ENCODE measurements around the gene THAP11. TPM values are rescaled to one million over a fixed set of nuclear protein-coding genes. Genes with fewer than 3 reads are reported as not detected.

Gene THAP11
- total RNA-seq, 1 experiment from 2014 or later, result 46.5 TPM

GRCh38 chr16:67842509-67843342 lies 606 bp downstream of the THAP11 start:
- Mint-ChIP-seq H3K27me3 (ENCODE audit: low read depth) (no peaks in the 10 kb centered on the region), H3K4me3 (peak overlapping the region; percentile 94), H3K36me3 (no peaks in the 10 kb centered on the region), H3K9me3 (no peaks in the 10 kb centered on the region), H3K27ac (peak overlapping the region; percentile 91), H3K4me1 (peaks cover 43% of the 10 kb centered on the region)
- CTCF ChIA-PET, result interaction anchor here (0.8 to 4.4 kb wide), 5 partner anchors 23 to 243 kb away, joined by 3 to 58 read pairs (median 16); partner anchors contain the start of genes NFATC3 and NRN1L
- peak; percentile 59 for DNase-seq (ENCODE audit: low spot score)
- peak; percentile 1 for ATAC-seq
- POLR2A ChIA-PET, result interaction anchor here (1.5 kb wide), 1 partner anchor 26 kb away, joined by 4 read pairs; no protein-coding TSS in a partner anchor
- peak; percentile 70; the same call in 1 of the 2 replicates for TF ChIP-seq TCF7 (CRISPR knock-in tag; IDR thresholded peaks at IDR 0.05; ENCODE audit: low read depth)
- TF ChIP-seq PRRX2 (CRISPR knock-in tag; IDR thresholded peaks at IDR 0.05), result no peak
- TF ChIP-seq, protein P1, sequence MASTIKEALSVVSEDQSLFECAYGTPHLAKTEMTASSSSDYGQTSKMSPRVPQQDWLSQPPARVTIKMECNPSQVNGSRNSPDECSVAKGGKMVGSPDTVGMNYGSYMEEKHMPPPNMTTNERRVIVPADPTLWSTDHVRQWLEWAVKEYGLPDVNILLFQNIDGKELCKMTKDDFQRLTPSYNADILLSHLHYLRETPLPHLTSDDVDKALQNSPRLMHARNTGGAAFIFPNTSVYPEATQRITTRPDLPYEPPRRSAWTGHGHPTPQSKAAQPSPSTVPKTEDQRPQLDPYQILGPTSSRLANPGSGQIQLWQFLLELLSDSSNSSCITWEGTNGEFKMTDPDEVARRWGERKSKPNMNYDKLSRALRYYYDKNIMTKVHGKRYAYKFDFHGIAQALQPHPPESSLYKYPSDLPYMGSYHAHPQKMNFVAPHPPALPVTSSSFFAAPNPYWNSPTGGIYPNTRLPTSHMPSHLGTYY (CRISPR knock-in tag; IDR thresholded peaks at IDR 0.05), result no peak
- TF ChIP-seq, protein P2, sequence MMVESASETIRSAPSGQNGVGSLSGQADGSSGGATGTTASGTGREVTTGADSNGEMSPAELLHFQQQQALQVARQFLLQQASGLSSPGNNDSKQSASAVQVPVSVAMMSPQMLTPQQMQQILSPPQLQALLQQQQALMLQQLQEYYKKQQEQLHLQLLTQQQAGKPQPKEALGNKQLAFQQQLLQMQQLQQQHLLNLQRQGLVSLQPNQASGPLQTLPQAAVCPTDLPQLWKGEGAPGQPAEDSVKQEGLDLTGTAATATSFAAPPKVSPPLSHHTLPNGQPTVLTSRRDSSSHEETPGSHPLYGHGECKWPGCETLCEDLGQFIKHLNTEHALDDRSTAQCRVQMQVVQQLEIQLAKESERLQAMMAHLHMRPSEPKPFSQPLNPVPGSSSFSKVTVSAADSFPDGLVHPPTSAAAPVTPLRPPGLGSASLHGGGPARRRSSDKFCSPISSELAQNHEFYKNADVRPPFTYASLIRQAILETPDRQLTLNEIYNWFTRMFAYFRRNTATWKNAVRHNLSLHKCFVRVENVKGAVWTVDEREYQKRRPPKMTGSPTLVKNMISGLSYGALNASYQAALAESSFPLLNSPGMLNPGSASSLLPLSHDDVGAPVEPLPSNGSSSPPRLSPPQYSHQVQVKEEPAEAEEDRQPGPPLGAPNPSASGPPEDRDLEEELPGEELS (CRISPR knock-in tag; IDR thresholded peaks at IDR 0.05), result peak; percentile 82; the same call in 1 of the 2 replicates
- TF ChIP-seq, protein P3, sequence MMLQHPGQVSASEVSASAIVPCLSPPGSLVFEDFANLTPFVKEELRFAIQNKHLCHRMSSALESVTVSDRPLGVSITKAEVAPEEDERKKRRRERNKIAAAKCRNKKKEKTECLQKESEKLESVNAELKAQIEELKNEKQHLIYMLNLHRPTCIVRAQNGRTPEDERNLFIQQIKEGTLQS (CRISPR knock-in tag; conservative IDR thresholded peaks at IDR 0.05), result no peak
- TF ChIP-seq TEAD4 (CRISPR knock-in tag; IDR thresholded peaks at IDR 0.05), result no peak
- no peak for TF ChIP-seq MXD4 (CRISPR knock-in tag; IDR thresholded peaks at IDR 0.05; ENCODE audit: borderline replicate concordance)
- TF ChIP-seq, protein P4, sequence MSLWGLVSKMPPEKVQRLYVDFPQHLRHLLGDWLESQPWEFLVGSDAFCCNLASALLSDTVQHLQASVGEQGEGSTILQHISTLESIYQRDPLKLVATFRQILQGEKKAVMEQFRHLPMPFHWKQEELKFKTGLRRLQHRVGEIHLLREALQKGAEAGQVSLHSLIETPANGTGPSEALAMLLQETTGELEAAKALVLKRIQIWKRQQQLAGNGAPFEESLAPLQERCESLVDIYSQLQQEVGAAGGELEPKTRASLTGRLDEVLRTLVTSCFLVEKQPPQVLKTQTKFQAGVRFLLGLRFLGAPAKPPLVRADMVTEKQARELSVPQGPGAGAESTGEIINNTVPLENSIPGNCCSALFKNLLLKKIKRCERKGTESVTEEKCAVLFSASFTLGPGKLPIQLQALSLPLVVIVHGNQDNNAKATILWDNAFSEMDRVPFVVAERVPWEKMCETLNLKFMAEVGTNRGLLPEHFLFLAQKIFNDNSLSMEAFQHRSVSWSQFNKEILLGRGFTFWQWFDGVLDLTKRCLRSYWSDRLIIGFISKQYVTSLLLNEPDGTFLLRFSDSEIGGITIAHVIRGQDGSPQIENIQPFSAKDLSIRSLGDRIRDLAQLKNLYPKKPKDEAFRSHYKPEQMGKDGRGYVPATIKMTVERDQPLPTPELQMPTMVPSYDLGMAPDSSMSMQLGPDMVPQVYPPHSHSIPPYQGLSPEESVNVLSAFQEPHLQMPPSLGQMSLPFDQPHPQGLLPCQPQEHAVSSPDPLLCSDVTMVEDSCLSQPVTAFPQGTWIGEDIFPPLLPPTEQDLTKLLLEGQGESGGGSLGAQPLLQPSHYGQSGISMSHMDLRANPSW (CRISPR knock-in tag; conservative IDR thresholded peaks at IDR 0.05; ENCODE audit: low read depth), result no peak
- TF ChIP-seq ETV6 (CRISPR knock-in tag; IDR thresholded peaks at IDR 0.05), result peak; percentile 85
- TF ChIP-seq FOXP1 (CRISPR knock-in tag; IDR thresholded peaks at IDR 0.05; ENCODE audit: borderline replicate concordance), result peak; percentile 76
- peak; percentile 79; the same call in 1 of the 2 replicates for TF ChIP-seq JUN (CRISPR knock-in tag; IDR thresholded peaks at IDR 0.05)
- TF ChIP-seq, protein P5, sequence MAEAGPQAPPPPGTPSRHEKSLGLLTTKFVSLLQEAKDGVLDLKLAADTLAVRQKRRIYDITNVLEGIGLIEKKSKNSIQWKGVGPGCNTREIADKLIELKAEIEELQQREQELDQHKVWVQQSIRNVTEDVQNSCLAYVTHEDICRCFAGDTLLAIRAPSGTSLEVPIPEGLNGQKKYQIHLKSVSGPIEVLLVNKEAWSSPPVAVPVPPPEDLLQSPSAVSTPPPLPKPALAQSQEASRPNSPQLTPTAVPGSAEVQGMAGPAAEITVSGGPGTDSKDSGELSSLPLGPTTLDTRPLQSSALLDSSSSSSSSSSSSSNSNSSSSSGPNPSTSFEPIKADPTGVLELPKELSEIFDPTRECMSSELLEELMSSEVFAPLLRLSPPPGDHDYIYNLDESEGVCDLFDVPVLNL (CRISPR knock-in tag; IDR thresholded peaks at IDR 0.05; ENCODE audit: borderline replicate concordance, low read depth), result 0 out of 2 replicates have a peak, but pooled peaks have one; percentile 19
- TF ChIP-seq ZMAT4 (CRISPR knock-in tag; IDR thresholded peaks at IDR 0.05), result no peak
- TF ChIP-seq, protein P6, sequence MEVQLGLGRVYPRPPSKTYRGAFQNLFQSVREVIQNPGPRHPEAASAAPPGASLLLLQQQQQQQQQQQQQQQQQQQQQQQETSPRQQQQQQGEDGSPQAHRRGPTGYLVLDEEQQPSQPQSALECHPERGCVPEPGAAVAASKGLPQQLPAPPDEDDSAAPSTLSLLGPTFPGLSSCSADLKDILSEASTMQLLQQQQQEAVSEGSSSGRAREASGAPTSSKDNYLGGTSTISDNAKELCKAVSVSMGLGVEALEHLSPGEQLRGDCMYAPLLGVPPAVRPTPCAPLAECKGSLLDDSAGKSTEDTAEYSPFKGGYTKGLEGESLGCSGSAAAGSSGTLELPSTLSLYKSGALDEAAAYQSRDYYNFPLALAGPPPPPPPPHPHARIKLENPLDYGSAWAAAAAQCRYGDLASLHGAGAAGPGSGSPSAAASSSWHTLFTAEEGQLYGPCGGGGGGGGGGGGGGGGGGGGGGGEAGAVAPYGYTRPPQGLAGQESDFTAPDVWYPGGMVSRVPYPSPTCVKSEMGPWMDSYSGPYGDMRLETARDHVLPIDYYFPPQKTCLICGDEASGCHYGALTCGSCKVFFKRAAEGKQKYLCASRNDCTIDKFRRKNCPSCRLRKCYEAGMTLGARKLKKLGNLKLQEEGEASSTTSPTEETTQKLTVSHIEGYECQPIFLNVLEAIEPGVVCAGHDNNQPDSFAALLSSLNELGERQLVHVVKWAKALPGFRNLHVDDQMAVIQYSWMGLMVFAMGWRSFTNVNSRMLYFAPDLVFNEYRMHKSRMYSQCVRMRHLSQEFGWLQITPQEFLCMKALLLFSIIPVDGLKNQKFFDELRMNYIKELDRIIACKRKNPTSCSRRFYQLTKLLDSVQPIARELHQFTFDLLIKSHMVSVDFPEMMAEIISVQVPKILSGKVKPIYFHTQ (CRISPR knock-in tag; IDR thresholded peaks at IDR 0.05), result no peak
- no peak for TF ChIP-seq ZBTB21 (CRISPR knock-in tag; IDR thresholded peaks at IDR 0.05; ENCODE audit: borderline replicate concordance)
- TF ChIP-seq KAT7 (CRISPR knock-in tag; IDR thresholded peaks at IDR 0.05; ENCODE audit: borderline replicate concordance), result 0 out of 2 replicates have a peak, but pooled peaks have one; percentile 62
- TF ChIP-seq ZBTB43 (CRISPR knock-in tag; IDR thresholded peaks at IDR 0.05), result peak; percentile 55; the same call in 1 of the 2 replicates
- TF ChIP-seq SMAD3 (CRISPR knock-in tag; IDR thresholded peaks at IDR 0.05; ENCODE audit: borderline replicate concordance), result 0 out of 2 replicates have a peak, but pooled peaks have one; percentile 43
- TF ChIP-seq, protein P7, sequence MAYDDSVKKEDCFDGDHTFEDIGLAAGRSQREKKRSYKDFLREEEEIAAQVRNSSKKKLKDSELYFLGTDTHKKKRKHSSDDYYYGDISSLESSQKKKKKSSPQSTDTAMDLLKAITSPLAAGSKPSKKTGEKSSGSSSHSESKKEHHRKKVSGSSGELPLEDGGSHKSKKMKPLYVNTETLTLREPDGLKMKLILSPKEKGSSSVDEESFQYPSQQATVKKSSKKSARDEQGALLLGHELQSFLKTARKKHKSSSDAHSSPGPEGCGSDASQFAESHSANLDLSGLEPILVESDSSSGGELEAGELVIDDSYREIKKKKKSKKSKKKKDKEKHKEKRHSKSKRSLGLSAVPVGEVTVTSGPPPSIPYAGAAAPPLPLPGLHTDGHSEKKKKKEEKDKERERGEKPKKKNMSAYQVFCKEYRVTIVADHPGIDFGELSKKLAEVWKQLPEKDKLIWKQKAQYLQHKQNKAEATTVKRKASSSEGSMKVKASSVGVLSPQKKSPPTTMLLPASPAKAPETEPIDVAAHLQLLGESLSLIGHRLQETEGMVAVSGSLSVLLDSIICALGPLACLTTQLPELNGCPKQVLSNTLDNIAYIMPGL (CRISPR knock-in tag; IDR thresholded peaks at IDR 0.05), result peak; percentile 60; the same call in 1 of the 2 replicates
